K562 (cell line): ENCODE data around the gene APOL3. TPM values are rescaled to one million over a fixed set of nuclear protein-coding genes. Genes with fewer than 3 reads are reported as not detected.

Experiments
- ARID2 ChIP-seq: fragments of 450-650 bp; IDR thresholded peaks from 2 replicates; pipeline ENCODE4 v1.6.1; 2017; ENCODE audit warnings: antibody characterized with exemption, mild to moderate bottlenecking
- DDX20 ChIP-seq: fragments of 450-650 bp; IDR thresholded peaks from 2 replicates; pipeline ENCODE4 v1.6.1; 2016; ENCODE audit warnings: missing genetic modification characterization, low read depth, mild to moderate bottlenecking, missing compliant biosample characterization, moderate library complexity
- EHMT2 ChIP-seq: fragments of 450-650 bp; IDR thresholded peaks from 2 replicates; pipeline ENCODE4 v1.6.1; 2018; ENCODE audit warnings: antibody characterized with exemption
- ERF ChIP-seq: fragments of 450-650 bp; formaldehyde crosslinking; IDR thresholded peaks from 2 replicates; pipeline ENCODE4 v1.4.0; 2020; ENCODE audit warnings: mild to moderate bottlenecking, mixed read lengths
- HDAC8 ChIP-seq: fragments of 450-650 bp; IDR thresholded peaks from 2 replicates; pipeline ENCODE4 v1.6.1; 2016; ENCODE audit warnings: mild to moderate bottlenecking, missing genetic modification characterization, moderate library complexity, missing compliant biosample characterization
- HES1 ChIP-seq: fragments of 450-650 bp; IDR thresholded peaks from 2 replicates; pipeline ENCODE4 v1.6.1; 2016; ENCODE audit warnings: low read depth, mild to moderate bottlenecking, moderate library complexity
- HMGXB4 ChIP-seq: sonication (generic); formaldehyde crosslinking; IDR thresholded peaks from 2 replicates; pipeline ENCODE4 v1.8.1; 2023; ENCODE audit warnings: mild to moderate bottlenecking, missing genetic modification reagents
- HNRNPH1 ChIP-seq: fragments of 200-400 bp; formaldehyde crosslinking; optimal IDR thresholded peaks from 2 replicates; pipeline ENCODE3; 2017; ENCODE audit warnings: low read depth, mild to moderate bottlenecking, low read length, moderate library complexity
- MNT ChIP-seq, 2 experiments: fragments of 450-650 bp; conservative IDR thresholded peaks; 2 replicates each; pipeline ENCODE4 v1.6.1; 2017; ENCODE audit warnings: mild to moderate bottlenecking in 2 of 2, moderate library complexity in 2 of 2
- NCOA1 ChIP-seq: fragments of 450-650 bp; IDR thresholded peaks from 2 replicates; pipeline ENCODE4 v1.6.1; 2016; ENCODE audit warnings: low read depth
- PURB ChIP-seq: sonication (generic); formaldehyde crosslinking; IDR thresholded peaks from 2 replicates; pipeline ENCODE4 v1.9.0; 2021; ENCODE audit warnings: low read depth, mild to moderate bottlenecking, missing genetic modification reagents
- RB1 ChIP-seq: fragments of 450-650 bp; IDR thresholded peaks from 2 replicates; pipeline ENCODE4 v1.6.1; 2017; ENCODE audit warnings: low read depth, mild to moderate bottlenecking
- RCOR1 ChIP-seq, 2 experiments: IDR thresholded peaks; 2 replicates each; pipeline ENCODE4 v1.6.1; 2012; ENCODE audit warnings: low read depth in 2 of 2, low read length in 2 of 2, borderline replicate concordance in 1 of 2, improper control_type of control experiment in 1 of 2
- SMC3 ChIP-seq: conservative IDR thresholded peaks from 2 replicates; pipeline ENCODE4 v1.6.1; 2011; ENCODE audit warnings: low read depth, low read length, improper control_type of control experiment; ENCODE audit not compliant: insufficient read depth
- SRSF9 ChIP-seq: fragments of 200-400 bp; formaldehyde crosslinking; IDR thresholded peaks from 2 replicates; pipeline ENCODE4 v1.6.1; 2017; ENCODE audit warnings: low read depth, low read length, borderline replicate concordance
- STAT6 ChIP-seq: sonication (generic); formaldehyde crosslinking; IDR thresholded peaks from 2 replicates; pipeline ENCODE4 v1.8.1; 2023; ENCODE audit warnings: mild to moderate bottlenecking, missing genetic modification reagents
- TCFL5 ChIP-seq: fragments of 250-450 bp; sonication (Bioruptor Pico); conservative IDR thresholded peaks from 2 replicates; pipeline ENCODE4 v1.6.1; 2021; ENCODE audit warnings: mild to moderate bottlenecking, moderate library complexity, matching md5 sums
- USF1 ChIP-seq: sonication (generic); formaldehyde crosslinking; IDR thresholded peaks from 2 replicates; pipeline ENCODE4 v1.9.0; 2022; ENCODE audit warnings: mild to moderate bottlenecking, missing genetic modification reagents
- ZNF12 ChIP-seq: sonication (generic); formaldehyde crosslinking; IDR thresholded peaks from 2 replicates; pipeline ENCODE4 v1.4.0; 2020; ENCODE audit warnings: mild to moderate bottlenecking, missing genetic modification reagents
- ZNF23 ChIP-seq: fragments of 250-450 bp; sonication (Bioruptor Pico); IDR thresholded peaks from 2 replicates; pipeline ENCODE4 v1.4.0; 2020; ENCODE audit warnings: mild to moderate bottlenecking
- ZNF274 ChIP-seq: IDR thresholded peaks from 2 replicates; pipeline ENCODE4 v1.6.1; 2011; ENCODE audit warnings: low read depth, mild to moderate bottlenecking, low read length, moderate library complexity, borderline replicate concordance
- ZNF76 ChIP-seq: fragments of 250-450 bp; sonication (Bioruptor Pico); IDR thresholded peaks from 2 replicates; pipeline ENCODE4 v1.4.0; 2020; ENCODE audit warnings: mild to moderate bottlenecking, moderate library complexity, borderline replicate concordance
- polyA plus RNA-seq, 8 experiments: library from polyadenylated mRNA; depleted of rRNA in 4 of 8; stranded (reverse) in 5 of 8; unstranded in 3 of 8; fragments of >200 nt; fragmentation: Nextera tagmentation in 2 of 8; fragmentation: Illumina TruSeq in 1 of 8; extraction: Ambion mirVana in 2 of 8; extraction: Trizol in 1 of 8; gene quantifications; 2 replicates each; pipeline versions ENCODE4 v1.2.1 to v1.2.3, GENCODE V29; 2011 to 2014; ENCODE audit warnings: inconsistent platforms in 1 of 8, missing spikeins in 1 of 8
- total RNA-seq, 7 experiments: library from RNA; depleted of rRNA in 6 of 7; stranded (reverse); fragments of >200 nt in 6 of 7; fragmentation: Illumina TruSeq in 2 of 7; extraction: Trizol in 2 of 7; gene quantifications; 2 replicates each; pipeline versions ENCODE4 v1.2.1 to v1.2.3, GENCODE V29; 2011 to 2021; ENCODE audit warnings: low replicate concordance in 1 of 7

Gene APOL3
- total and polyA plus RNA-seq, 9 of the 15 experiments (the other 6 are each of a cell fraction or from before 2014, with no cell fraction given): 0.25 to 1.1 (median 0.56) TPM; not detected in 1

GRCh38 chr22:36144886-36145541 lies 15.5 kb downstream of the APOL3 start (continued):
- no peak for TF ChIP-seq NCOA1
- no peak for TF ChIP-seq MNT (conservative IDR thresholded peaks at IDR 0.05)
- no peak for TF ChIP-seq HES1
- TF ChIP-seq ARID2: peak; percentile 35; the same call in 1 of the 2 replicates
- no peak for TF ChIP-seq PURB (CRISPR knock-in tag)
- TF ChIP-seq RCOR1 (IDR thresholded peaks at IDR 0.05; ENCODE audit: borderline replicate concordance in 1 of 2, low read depth in 2 of 2, low read length in 2 of 2): no peak
- no peak for TF ChIP-seq ZNF23 (CRISPR knock-in tag)
- TF ChIP-seq USF1: no peak
- no peak for TF ChIP-seq DDX20 (tag)
- no peak for TF ChIP-seq HMGXB4
- no peak for TF ChIP-seq ZNF12 (CRISPR knock-in tag)
- TF ChIP-seq ZNF76: no peak
- no peak for TF ChIP-seq ZNF274
- TF ChIP-seq ERF (CRISPR knock-in tag): no peak
- TF ChIP-seq TCFL5 (CRISPR knock-in tag): no peak
- TF ChIP-seq SRSF9: no peak
- no peak for TF ChIP-seq EHMT2
- TF ChIP-seq STAT6 (CRISPR knock-in tag): no peak
- no peak for TF ChIP-seq RB1
- TF ChIP-seq SMC3: peak; percentile 64
- no peak for TF ChIP-seq HNRNPH1
- no peak for TF ChIP-seq HDAC8
